ENCODE data around the gene PCSK4.

PCSK4 gene

GRCh38 chr19:1438035-1438932 is 51.9 kb downstream of the PCSK4 start, which contains the start of gene RPS15 (continued):
- TF ChIP-seq ZNF354C (tag by site-specific recombination; IDR thresholded peaks at IDR 0.05; ENCODE audit: borderline replicate concordance, low read depth) (no peak), ZNF660 (tag by site-specific recombination; IDR thresholded peaks at IDR 0.05) (peak; percentile 92), ZNF529 (tag by site-specific recombination; IDR thresholded peaks at IDR 0.05; ENCODE audit: insufficient replicate concordance) (no peak), ZNF416 (tag by site-specific recombination; IDR thresholded peaks at IDR 0.05) (no peak), ZNF488 (tag by site-specific recombination; IDR thresholded peaks at IDR 0.05) (peak; percentile 46; the same call in 1 of the 2 replicates), ZNF76 (tag by site-specific recombination; IDR thresholded peaks at IDR 0.05; ENCODE audit: borderline replicate concordance, low read depth) (peak; percentile 85), ZFP37 (tag by site-specific recombination; IDR thresholded peaks at IDR 0.05) (peak; percentile 94; the same call in 1 of the 2 replicates), GFI1B (tag by site-specific recombination; IDR thresholded peaks at IDR 0.05) (no peak; the same call in 1 of the 2 replicates), ZNF394 (tag by site-specific recombination; IDR thresholded peaks at IDR 0.05; ENCODE audit: borderline replicate concordance) (peak; percentile 73), ZNF513 (tag by site-specific recombination; IDR thresholded peaks at IDR 0.05) (peak; percentile 25; the same call in 1 of the 2 replicates), ZNF571 (tag by site-specific recombination; IDR thresholded peaks at IDR 0.05) (no peak), ZNF138 (tag by site-specific recombination; IDR thresholded peaks at IDR 0.05; ENCODE audit: borderline replicate concordance) (0 out of 2 replicates have a peak, but pooled peaks have one; percentile 24), ZSCAN30 (tag by site-specific recombination; IDR thresholded peaks at IDR 0.05) (0 out of 2 replicates have a peak, but pooled peaks have one; percentile 71), REST (tag by site-specific recombination; IDR thresholded peaks at IDR 0.05) (peak; percentile 76), CTCF (tag by site-specific recombination; IDR thresholded peaks at IDR 0.05) (peak; percentile 99), ZNF292 (tag by site-specific recombination; IDR thresholded peaks at IDR 0.05; ENCODE audit: borderline replicate concordance, low read depth) (no peak), ZBTB48 (tag by site-specific recombination; IDR thresholded peaks at IDR 0.05) (peak; percentile 54; the same call in 1 of the 2 replicates), ZNF48 (tag by site-specific recombination; IDR thresholded peaks at IDR 0.05) (no peak), ZNF366 (tag by site-specific recombination; conservative IDR thresholded peaks at IDR 0.05) (no peak), ZNF391 (tag by site-specific recombination; IDR thresholded peaks at IDR 0.05; ENCODE audit: borderline replicate concordance, low read depth) (peak; percentile 95; the same call in 1 of the 2 replicates), ZFP3 (tag by site-specific recombination; IDR thresholded peaks at IDR 0.05; ENCODE audit: low read depth) (no peak), ZNF645 (tag by site-specific recombination; IDR thresholded peaks at IDR 0.05) (peak; percentile 87; the same call in 1 of the 2 replicates), ZNF174 (tag by site-specific recombination; IDR thresholded peaks at IDR 0.05) (no peak), SP7 (tag by site-specific recombination; IDR thresholded peaks at IDR 0.05) (peak; percentile 93), ZNF433 (tag by site-specific recombination; IDR thresholded peaks at IDR 0.05; ENCODE audit: low read depth) (no peak), ZNF266 (tag by site-specific recombination; IDR thresholded peaks at IDR 0.05; ENCODE audit: low read depth) (no peak), ZNF701 (tag by site-specific recombination; IDR thresholded peaks at IDR 0.05) (no peak), ZNF777 (tag by site-specific recombination; IDR thresholded peaks at IDR 0.05; ENCODE audit: borderline replicate concordance) (no peak; the same call in 1 of the 2 replicates), ZNF677 (tag by site-specific recombination; IDR thresholded peaks at IDR 0.05) (no peak), ZFP41 (tag by site-specific recombination; IDR thresholded peaks at IDR 0.05; ENCODE audit: borderline replicate concordance) (peak; percentile 70; the same call in 1 of the 2 replicates)

Measured in HEK293 (cell line).